ENCODE results near the gene MYMK.

GRCh38 chr9:133570691-133571080 is 45.9 kb upstream of the MYMK start:
- TF ChIP-seq POLR2AphosphoS5 (IDR thresholded peaks at IDR 0.05; ENCODE audit: low read depth, low read length) (no peak), CTCF (IDR thresholded peaks at IDR 0.05 in 2 of 3, conservative IDR thresholded peaks at IDR 0.05 in 1 of 3; ENCODE audit: borderline replicate concordance in 1 of 3, insufficient read depth in 1 of 3, low read depth in 2 of 3, low read length in 2 of 3) (no peak), ZBTB33 (IDR thresholded peaks at IDR 0.05; ENCODE audit: extremely low read depth, insufficient replicate concordance, low read length) (no peak)

Data from HCT116 (cell line).